Suprapubic skin (tissue), 4 donors: Measurements from ENCODE around the gene NTMT1. TPM values are rescaled to one million over a fixed set of nuclear protein-coding genes. Genes with fewer than 3 reads are reported as not detected.

Source experiments
- DNase-seq, 2 donors: peaks; one replicate each; pipeline ENCODE4 v3.0.0-alpha.2; 2019; ENCODE audit warnings: low spot score in 2 of 2
- H3K27ac ChIP-seq: fragments of 200-600 bp; sonication (generic); one replicate; pipeline ENCODE4 v1.5.1; 2019
- H3K27me3 ChIP-seq: fragments of 200-600 bp; sonication (generic); one replicate; pipeline ENCODE4 v1.5.1; 2019
- H3K36me3 ChIP-seq: fragments of 200-600 bp; sonication (generic); one replicate; pipeline ENCODE4 v1.5.1; 2019
- H3K4me1 ChIP-seq: fragments of 200-600 bp; sonication (generic); one replicate; pipeline ENCODE4 v1.5.1; 2019
- H3K4me3 ChIP-seq: fragments of 200-600 bp; sonication (generic); one replicate; pipeline ENCODE4 v1.5.1; 2019; ENCODE audit warnings: mild to moderate bottlenecking
- H3K9me3 ChIP-seq: fragments of 200-600 bp; sonication (generic); one replicate; pipeline ENCODE4 v1.5.1; 2019
- CTCF ChIP-seq, 2 donors: fragments of 200-600 bp in 1 of 2; fragments of 450-650 bp in 1 of 2; sonication (generic) in 1 of 2; IDR thresholded peaks; one replicate each; pipeline ENCODE4 v1.5.1; 2016 to 2019; ENCODE audit warnings: antibody characterized with exemption in 2 of 2, mild to moderate bottlenecking in 1 of 2, moderate library complexity in 1 of 2
- EP300 ChIP-seq: sonication (generic); formaldehyde crosslinking; IDR thresholded peaks from one replicate; pipeline ENCODE4 v1.6.1; 2017; ENCODE audit warnings: antibody characterized with exemption
- POLR2A ChIP-seq, 2 donors: fragments of 450-650 bp; IDR thresholded peaks; one replicate each; pipeline ENCODE4 v1.6.1; 2017; ENCODE audit warnings: antibody characterized with exemption in 2 of 2, mild to moderate bottlenecking in 2 of 2, moderate library complexity in 2 of 2
- POLR2AphosphoS5 ChIP-seq, 3 donors: sonication (generic); formaldehyde crosslinking; IDR thresholded peaks; one replicate each; pipeline ENCODE4 v1.6.1; 2017; ENCODE audit warnings: antibody characterized with exemption in 3 of 3
- WGBS: methylation state at CpG from one replicate; pipeline ENCODE4 v1.1.5; 2018; 5-methylcytosine and 5-hydroxymethylcytosine counted together
- total RNA-seq, 4 donors: library from RNA; depleted of rRNA; stranded (reverse); fragments of >200 nt; gene quantifications; one replicate each; pipeline ENCODE4 v1.1.0, GENCODE V29; 2016

Gene NTMT1
- total RNA-seq, 4 donors from 2014 or later = 19.4 to 25.0 (median 20.8) TPM

DNA sequence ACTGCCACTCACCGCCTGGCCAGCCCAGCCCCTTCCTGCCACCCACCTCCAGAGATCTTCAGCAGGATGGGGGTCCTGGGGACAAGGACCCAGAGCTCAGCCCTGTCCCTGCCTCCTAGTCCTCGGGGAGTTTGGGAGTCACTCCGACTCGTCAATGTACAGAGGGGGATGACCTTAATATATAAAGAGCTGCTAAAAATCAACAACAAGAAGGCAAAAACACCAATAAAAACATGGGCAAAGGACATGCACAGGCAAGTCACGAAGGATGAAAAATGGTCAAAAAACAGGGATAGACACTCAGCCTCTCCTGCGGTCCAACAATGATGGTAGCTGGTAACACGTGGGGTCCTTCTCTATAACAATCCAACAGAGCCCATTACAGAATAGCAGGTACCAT lies 20.7 kb downstream of the NTMT1 start:
- 95% methylated on average over 7 of the region's 7 CpGs for WGBS
- H3K4me1 ChIP-seq = peaks cover 37% of the 10 kb centered on the region

DNA sequence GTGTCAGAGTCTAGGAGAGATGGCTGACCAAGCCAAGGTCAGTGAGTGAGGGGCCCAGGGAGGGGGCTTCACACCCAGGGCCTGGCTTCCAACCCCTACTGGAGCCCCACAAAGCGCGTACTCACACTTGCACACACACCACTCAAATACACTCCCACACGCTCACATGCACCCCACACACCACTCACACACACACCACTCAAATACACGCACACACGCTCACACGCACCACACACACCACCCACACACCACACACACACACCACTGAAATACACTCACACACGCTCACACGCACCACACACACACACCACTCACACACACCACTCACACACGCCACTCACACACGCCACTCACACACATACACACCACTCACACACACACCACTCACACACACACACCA lies 21.7 kb downstream of the NTMT1 start:
- no peak for TF ChIP-seq CTCF (IDR thresholded peaks at IDR 0.05)
- TF ChIP-seq POLR2AphosphoS5 (IDR thresholded peaks at IDR 0.05) = no peak
- TF ChIP-seq EP300 = no peak
- Histone ChIP-seq H3K27ac (no peak overlapping the region), H3K36me3 (no peaks in the 10 kb centered on the region)

More for the DNA sequence above, 20.7 kb downstream of the NTMT1 start:
- no peak for TF ChIP-seq EP300
- no peak for TF ChIP-seq POLR2A (IDR thresholded peaks at IDR 0.05)
- no peak for TF ChIP-seq POLR2AphosphoS5 (IDR thresholded peaks at IDR 0.05)
- TF ChIP-seq CTCF (IDR thresholded peaks at IDR 0.05) = no peak
- Histone ChIP-seq H3K4me3 (no peak overlapping the region), H3K36me3 (no peaks in the 10 kb centered on the region), H3K9me3 (no peaks in the 10 kb centered on the region), H3K27me3 (no peaks in the 10 kb centered on the region), H3K27ac (no peak overlapping the region)
- no peak for DNase-seq

GRCh38 chr9:129648092-129648763 lies 22.3 kb downstream of the NTMT1 start:
- H3K27me3 ChIP-seq = no peaks in the 10 kb centered on the region
- peaks cover 30% of the 10 kb centered on the region for H3K4me1 ChIP-seq
- H3K9me3 ChIP-seq = no peaks in the 10 kb centered on the region
- H3K4me3 ChIP-seq = no peak overlapping the region
- TF ChIP-seq POLR2AphosphoS5 (IDR thresholded peaks at IDR 0.05) (no peak), EP300 (no peak), CTCF (IDR thresholded peaks at IDR 0.05) (no peak), POLR2A (IDR thresholded peaks at IDR 0.05) (no peak)
- H3K27ac ChIP-seq = no peak overlapping the region
- no peak for DNase-seq
- WGBS = 63% methylated on average over 16 of the region's 16 CpGs
- H3K36me3 ChIP-seq = no peaks in the 10 kb centered on the region

More for the DNA sequence above, 21.7 kb downstream of the NTMT1 start:
- DNase-seq = no peak
- no peak overlapping the region for H3K4me3 ChIP-seq
- H3K4me1 ChIP-seq = peaks cover 31% of the 10 kb centered on the region
- H3K9me3 ChIP-seq = no peaks in the 10 kb centered on the region
- WGBS = 86% methylated on average over 10 of the region's 10 CpGs
- H3K27me3 ChIP-seq = no peaks in the 10 kb centered on the region

GRCh38 chr9:129648764-129649115 lies 22.8 kb downstream of the NTMT1 start:
- peaks cover 29% of the 10 kb centered on the region for H3K4me1 ChIP-seq
- no peak overlapping the region for H3K4me3 ChIP-seq
- H3K36me3 ChIP-seq = no peaks in the 10 kb centered on the region
- TF ChIP-seq EP300 = no peak
- no peak for TF ChIP-seq CTCF (IDR thresholded peaks at IDR 0.05)
- 86% methylated on average over 9 of the region's 10 CpGs for WGBS
- DNase-seq = no peak
- no peaks in the 10 kb centered on the region for H3K27me3 ChIP-seq
- H3K27ac ChIP-seq = no peak overlapping the region
- no peaks in the 10 kb centered on the region for H3K9me3 ChIP-seq

- peak overlapping the region; percentile 39 for H3K27ac ChIP-seq
- WGBS = 73% methylated on average over 16 of the region's 20 CpGs
- H3K4me3 ChIP-seq = no peak overlapping the region
- no peak for DNase-seq
- peaks cover 26% of the 10 kb centered on the region for H3K4me1 ChIP-seq
- H3K36me3 ChIP-seq = no peaks in the 10 kb centered on the region
- no peaks in the 10 kb centered on the region for H3K9me3 ChIP-seq
- TF ChIP-seq EP300 = no peak
- no peaks in the 10 kb centered on the region for H3K27me3 ChIP-seq
Measured at GRCh38 chr9:129649726-129650679, 24.0 kb downstream of the NTMT1 start.
